Neuron (in vitro differentiated cells): ENCODE data around the gene ANXA2R.
"Not testable (repeated sequence)": the region's sequence is repeated elsewhere in the genome, so short reads cannot be mapped to it uniquely, and the experiment has no call there.

Source experiments
- H2AFZ ChIP-seq: one replicate; pipeline ENCODE4 v1.6.1; 2013; ENCODE audit warnings: low read depth, mild to moderate bottlenecking, inconsistent platforms, low read length, moderate library complexity
- H3K27me3 ChIP-seq: one replicate; pipeline ENCODE4 v1.6.1; 2013; ENCODE audit warnings: low read length; ENCODE audit not compliant: insufficient read depth
- H3K36me3 ChIP-seq: one replicate; pipeline ENCODE4 v1.6.1; 2013; ENCODE audit warnings: low read length; ENCODE audit not compliant: insufficient read depth
- H3K4me1 ChIP-seq: one replicate; pipeline ENCODE4 v1.6.1; 2013; ENCODE audit warnings: low read length; ENCODE audit not compliant: insufficient read depth
- H3K4me3 ChIP-seq: 2 replicates; pipeline ENCODE4 v1.5.1; 2013; ENCODE audit warnings: mild to moderate bottlenecking, low read length, moderate library complexity
- H3K9me3 ChIP-seq: one replicate; pipeline ENCODE4 v1.6.1; 2013; ENCODE audit warnings: low read length

The ANXA2R gene, protein sequence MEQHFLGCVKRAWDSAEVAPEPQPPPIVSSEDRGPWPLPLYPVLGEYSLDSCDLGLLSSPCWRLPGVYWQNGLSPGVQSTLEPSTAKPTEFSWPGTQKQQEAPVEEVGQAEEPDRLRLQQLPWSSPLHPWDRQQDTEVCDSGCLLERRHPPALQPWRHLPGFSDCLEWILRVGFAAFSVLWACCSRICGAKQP

GRCh38 chr5:43040287-43041098, at the start of gene ANXA2R:
Gene ANXA2R, minus strand, starts transcription at chr5:43040319. Its CDS starts 273 bp downstream, at chr5:43040046.
- Histone ChIP-seq H3K27me3 (no peaks in the 10 kb centered on the region), H3K4me1 (peaks cover 10% of the 10 kb centered on the region), H3K4me3 (peak within 1 kb of the TSS; percentile 55)

DNA sequence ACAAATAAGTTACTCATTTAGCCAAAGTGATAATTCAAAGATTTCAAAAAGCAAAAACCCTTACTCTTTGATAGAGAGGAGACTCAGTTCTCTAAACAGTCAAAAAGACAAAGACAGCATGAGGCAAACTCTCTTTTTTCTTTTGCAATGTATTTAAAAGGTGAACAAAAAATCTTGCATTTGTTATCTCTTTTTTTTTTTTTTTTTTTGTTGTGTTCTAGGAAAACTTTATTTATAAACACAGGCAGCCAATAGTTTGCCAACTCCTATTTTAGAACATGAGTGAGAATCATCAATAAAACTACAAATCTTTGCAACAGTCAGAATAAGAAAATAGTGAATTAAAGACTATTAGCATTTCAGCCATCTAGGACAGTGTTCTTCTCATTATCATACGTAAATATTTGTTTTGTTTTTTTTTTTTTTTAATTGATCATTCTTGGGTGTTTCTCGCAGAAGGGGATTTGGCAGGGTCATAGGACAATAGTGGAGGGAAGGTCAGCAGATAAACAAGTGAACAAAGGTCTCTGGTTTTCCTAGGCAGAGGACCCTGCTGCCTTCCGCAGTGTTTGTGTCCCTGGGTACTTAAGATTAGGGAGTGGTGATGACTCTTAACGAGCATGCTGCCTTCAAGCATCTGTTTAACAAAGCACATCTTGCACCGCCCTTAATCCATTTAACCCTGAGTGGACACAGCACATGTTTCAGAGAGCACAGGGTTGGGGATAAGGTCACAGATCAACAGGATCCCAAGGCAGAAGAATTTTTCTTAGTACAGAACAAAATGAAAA, 46.2 kb upstream of the ANXA2R start:
- not testable (repeated sequence) for H3K9me3 ChIP-seq, H3K4me1 ChIP-seq, H3K4me3 ChIP-seq, H3K36me3 ChIP-seq, H3K27me3 ChIP-seq, H2AFZ ChIP-seq

More at GRCh38 chr5:43040287-43041098, at the start of gene ANXA2R:
- Histone ChIP-seq H3K36me3 (no peaks in the 10 kb centered on the region), H3K9me3 (peaks cover 1% of the 10 kb centered on the region), H2AFZ (peak within 1 kb of the TSS; percentile 68)

GRCh38 chr5:43085453-43085852, 45.3 kb upstream of the ANXA2R start:
- peaks cover 4% of the 10 kb centered on the region for H3K9me3 ChIP-seq
- H3K4me3 ChIP-seq: no peak overlapping the region
- no peaks in the 10 kb centered on the region for H3K4me1 ChIP-seq

DNA sequence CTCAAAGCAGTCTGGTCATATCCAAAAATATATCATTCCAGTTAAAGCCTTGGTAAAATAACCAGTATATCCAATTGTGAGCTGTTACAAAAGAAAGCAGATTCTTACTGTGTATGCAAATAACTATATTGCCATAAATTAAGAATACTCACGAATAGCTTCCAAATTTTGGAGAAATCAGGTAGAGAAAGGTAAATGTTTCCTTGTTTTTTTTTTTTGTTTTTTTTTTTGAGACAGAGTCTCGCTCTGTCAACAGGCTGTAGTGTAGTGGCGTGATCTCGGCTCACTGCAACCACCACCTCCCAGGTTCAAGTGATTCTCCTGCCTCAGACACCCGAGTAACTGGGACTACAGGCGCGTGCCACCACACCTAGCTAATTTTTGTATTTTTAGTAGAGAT, 44.3 kb upstream of the ANXA2R start:
- not testable (repeated sequence) for H3K9me3 ChIP-seq

More at GRCh38 chr5:43085453-43085852, 45.3 kb upstream of the ANXA2R start:
- Histone ChIP-seq H3K36me3 (peaks cover 3% of the 10 kb centered on the region), H2AFZ (no peak overlapping the region), H3K27me3 (no peaks in the 10 kb centered on the region)

DNA sequence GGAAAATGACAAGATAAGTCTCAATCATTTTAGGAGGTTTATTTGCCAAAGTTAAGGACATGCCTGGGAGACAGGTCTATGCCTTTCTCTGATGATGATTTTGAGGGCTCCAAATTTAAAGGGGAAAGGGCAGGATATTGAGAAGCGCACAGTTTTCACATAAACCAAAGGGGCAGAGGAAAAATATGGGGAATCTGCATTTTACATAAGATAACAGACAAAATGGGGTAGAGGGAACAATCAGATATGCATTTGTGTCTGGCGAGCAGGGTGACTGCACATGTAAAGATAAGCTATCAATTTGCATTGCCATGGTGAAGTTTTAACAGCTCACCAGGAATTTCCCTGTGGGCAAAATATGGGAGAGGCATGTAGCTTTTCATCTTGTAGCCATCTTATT, 41.2 kb upstream of the ANXA2R start:
- not testable (repeated sequence) for H3K4me1 ChIP-seq, H2AFZ ChIP-seq, H3K9me3 ChIP-seq, H3K27me3 ChIP-seq, H3K4me3 ChIP-seq
- H3K36me3 ChIP-seq: peaks cover 12% of the 10 kb centered on the region

More for the DNA sequence above, 44.3 kb upstream of the ANXA2R start:
- H3K4me1 ChIP-seq, H3K4me3 ChIP-seq, H2AFZ ChIP-seq, H3K36me3 ChIP-seq, H3K27me3 ChIP-seq: not testable (repeated sequence)

- Histone ChIP-seq H3K27me3 (no peaks in the 10 kb centered on the region), H3K4me3 (no peak overlapping the region), H2AFZ (no peak overlapping the region), H3K4me1 (peaks cover 3% of the 10 kb centered on the region), H3K9me3 (no peaks in the 10 kb centered on the region), H3K36me3 (peaks cover 22% of the 10 kb centered on the region)
Measured at GRCh38 chr5:43078956-43079355, 38.8 kb upstream of the ANXA2R start.

GRCh38 chr5:43077446-43078191, 37.5 kb upstream of the ANXA2R start:
- H3K4me1 ChIP-seq, H3K4me3 ChIP-seq, H3K27me3 ChIP-seq, H3K9me3 ChIP-seq, H2AFZ ChIP-seq: not testable (repeated sequence)
- peaks cover 22% of the 10 kb centered on the region for H3K36me3 ChIP-seq

GRCh38 chr5:43075319-43076293, 35.5 kb upstream of the ANXA2R start:
- Histone ChIP-seq H2AFZ (no peak overlapping the region), H3K36me3 (peaks cover 30% of the 10 kb centered on the region), H3K9me3 (peaks cover 10% of the 10 kb centered on the region), H3K27me3 (no peaks in the 10 kb centered on the region), H3K4me1 (peaks cover 3% of the 10 kb centered on the region), H3K4me3 (no peak overlapping the region)

DNA sequence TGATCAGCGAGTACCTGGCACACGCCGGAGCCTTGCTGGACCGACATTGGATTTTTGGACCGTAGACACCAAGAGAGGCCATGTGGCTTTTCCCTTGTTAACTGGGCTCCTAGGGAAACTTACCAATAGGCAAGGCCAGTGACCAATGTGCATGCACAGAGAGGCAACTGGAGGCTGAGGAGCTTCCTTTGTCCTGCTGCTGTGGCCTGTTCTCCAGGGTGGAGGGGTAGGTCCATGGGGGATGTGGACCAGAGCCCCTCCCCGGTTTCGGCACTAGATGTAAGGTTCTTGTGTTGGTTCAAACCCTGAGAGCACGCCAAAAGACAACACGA, 34.8 kb upstream of the ANXA2R start:
- H3K4me1 ChIP-seq: peaks cover 3% of the 10 kb centered on the region
- H3K4me3 ChIP-seq: no peak overlapping the region

GRCh38 chr5:43073597-43074546, 33.8 kb upstream of the ANXA2R start:
- Histone ChIP-seq H3K9me3 (peaks cover 13% of the 10 kb centered on the region), H3K36me3 (peaks cover 33% of the 10 kb centered on the region)

More for the DNA sequence above, 34.8 kb upstream of the ANXA2R start:
- H3K27me3 ChIP-seq: no peaks in the 10 kb centered on the region
- H2AFZ ChIP-seq: no peak overlapping the region
- peaks cover 12% of the 10 kb centered on the region for H3K9me3 ChIP-seq
- H3K36me3 ChIP-seq: peaks cover 31% of the 10 kb centered on the region

GRCh38 chr5:43069401-43069720, 29.2 kb upstream of the ANXA2R start:
- peaks cover 13% of the 10 kb centered on the region for H3K9me3 ChIP-seq
- H3K36me3 ChIP-seq: peaks cover 21% of the 10 kb centered on the region
- peaks cover 16% of the 10 kb centered on the region for H3K4me1 ChIP-seq
- not testable (repeated sequence) for H3K27me3 ChIP-seq, H2AFZ ChIP-seq, H3K4me3 ChIP-seq

More at GRCh38 chr5:43073597-43074546, 33.8 kb upstream of the ANXA2R start:
- Histone ChIP-seq H3K4me1 (peaks cover 5% of the 10 kb centered on the region), H3K27me3 (no peaks in the 10 kb centered on the region), H3K4me3 (no peak overlapping the region), H2AFZ (no peak overlapping the region)
